ENCODE measurements around the gene TMEM14A.
"Not testable (repeated sequence)": the region's sequence is repeated elsewhere in the genome, so short reads cannot be mapped to it uniquely, and the experiment has no call there.

Gene TMEM14A

DNA sequence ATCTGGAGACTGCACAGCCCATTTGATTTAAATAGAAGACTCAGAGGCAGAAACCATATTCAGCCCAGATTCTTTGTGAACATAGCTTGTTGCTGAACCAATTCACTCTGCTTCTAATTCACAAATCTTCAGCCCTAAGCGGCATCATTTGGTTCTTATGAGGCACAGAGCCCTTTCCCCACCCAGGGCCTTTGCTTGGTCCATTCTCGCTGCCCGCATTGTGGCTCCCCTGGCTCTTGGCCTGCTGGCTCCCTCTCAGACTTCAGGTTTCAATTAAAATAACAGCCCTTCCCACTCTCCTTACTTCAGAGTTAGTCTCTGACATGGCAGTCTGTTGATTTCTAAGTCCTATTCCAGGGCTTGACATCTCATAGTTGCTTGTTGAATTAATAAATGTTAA lies 9.4 kb upstream of the TMEM14A start:
- no peak for DNase-seq

DNA sequence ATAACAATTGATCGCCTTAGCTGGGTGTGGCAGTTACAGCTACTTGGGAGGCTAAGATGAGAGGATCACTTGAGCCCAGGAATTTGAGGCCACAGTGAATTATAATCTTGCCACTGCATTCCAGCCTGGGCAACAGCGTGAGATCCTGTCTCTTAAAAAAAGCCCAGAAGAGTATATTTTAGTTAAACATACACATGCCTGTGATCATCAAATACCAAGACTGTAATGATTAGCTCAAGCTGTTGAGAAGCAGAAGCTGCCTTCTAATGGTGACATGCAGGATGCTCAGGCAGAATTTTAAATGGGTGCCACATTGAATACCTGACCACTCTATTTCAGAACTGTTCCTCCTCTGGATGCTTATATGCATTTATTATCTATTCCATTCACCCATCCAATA lies 8.9 kb upstream of the TMEM14A start:
- DNase-seq, result no peak

DNA sequence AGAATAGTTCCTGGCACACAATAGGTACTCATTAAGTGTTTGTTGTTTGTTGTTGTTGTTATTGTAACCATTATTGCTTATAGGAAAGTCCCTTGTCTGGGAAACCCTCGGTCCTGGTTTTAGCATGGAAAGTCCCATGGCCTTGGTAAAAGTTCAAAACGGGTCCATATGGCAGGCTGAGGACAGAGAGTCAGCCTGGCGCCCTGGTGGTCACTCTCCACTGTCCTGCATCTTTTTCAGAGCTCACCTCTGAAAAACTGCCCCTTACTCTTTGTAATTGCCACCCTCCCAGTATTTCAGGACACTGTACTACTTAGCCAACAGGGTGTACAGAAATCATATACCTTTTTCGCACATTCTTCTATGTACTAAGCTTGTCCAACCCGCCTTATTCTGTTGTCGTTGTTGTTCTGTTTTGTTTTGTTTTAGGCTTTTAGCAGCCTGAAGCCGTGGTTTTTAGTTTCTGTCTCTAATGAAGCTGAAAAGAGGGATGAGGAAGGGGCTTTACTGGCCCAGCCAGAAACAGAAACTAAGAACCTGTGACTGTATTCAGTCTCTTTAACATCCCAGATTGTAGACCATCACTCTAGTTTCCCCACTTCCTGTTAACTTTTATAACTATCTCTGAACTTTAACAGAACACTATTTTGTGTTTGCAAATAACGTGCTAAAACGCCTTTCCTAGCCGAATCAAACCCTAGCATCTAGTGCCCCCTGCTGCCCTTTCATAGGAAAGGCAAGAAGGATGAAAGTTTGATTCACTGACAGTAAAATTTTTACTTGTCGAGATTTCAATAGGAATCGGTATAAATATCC lies 7.6 kb upstream of the TMEM14A start:
- peak; percentile 59 for DNase-seq

DNA sequence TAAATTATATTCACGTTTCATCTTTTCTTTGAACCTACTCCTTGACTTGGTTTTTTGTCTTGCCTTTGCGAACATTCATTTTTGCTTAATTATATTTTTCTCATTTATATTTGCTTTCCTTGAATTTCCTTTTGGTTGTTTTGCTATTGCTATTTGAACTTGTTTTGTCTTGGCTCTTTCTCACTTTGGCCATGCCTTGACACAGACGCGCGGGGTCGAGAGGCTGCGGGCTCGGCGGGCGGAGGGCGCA lies 7.1 kb upstream of the TMEM14A start:
- no peak for DNase-seq

DNA sequence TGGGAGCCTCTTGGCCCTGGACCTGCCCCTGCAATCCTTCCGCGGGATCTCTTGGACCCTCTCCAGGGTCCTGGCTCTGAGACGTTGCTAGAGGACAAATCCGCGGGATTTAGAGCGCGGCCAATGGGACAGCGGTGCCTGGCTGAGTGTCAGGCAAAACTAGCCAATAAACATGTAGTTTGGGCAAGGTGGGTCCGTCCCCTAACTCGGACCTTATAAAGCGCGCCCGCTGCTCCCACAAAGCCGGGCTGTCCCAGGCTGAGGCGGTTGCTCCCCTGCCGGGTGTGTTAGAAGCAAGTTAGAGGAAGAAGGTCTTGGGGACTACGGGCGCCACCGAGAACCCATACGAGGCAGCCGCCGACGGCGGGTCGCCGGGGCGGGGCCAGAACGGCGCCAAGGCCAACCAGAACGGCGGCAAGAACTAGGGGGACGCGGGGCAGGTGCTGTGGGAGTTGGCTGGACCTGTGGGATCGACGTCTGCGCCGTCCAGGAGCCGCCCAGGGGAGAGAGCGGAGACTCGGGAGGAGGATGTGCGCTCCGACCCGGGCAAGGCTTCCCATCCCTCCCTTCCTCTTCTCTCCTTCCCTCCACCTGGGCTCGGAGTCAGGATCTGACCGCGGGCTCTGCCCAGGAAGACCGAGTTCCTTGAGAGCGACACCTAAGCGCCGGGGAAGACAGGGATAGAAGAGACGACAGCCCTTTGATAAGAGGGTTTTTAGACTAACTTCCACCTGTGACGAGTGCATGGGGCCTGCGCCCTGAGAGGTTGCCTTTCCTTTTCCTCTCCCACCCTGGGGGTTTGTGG lies 6.5 kb upstream of the TMEM14A start:
- peak; percentile 36 for DNase-seq

DNA sequence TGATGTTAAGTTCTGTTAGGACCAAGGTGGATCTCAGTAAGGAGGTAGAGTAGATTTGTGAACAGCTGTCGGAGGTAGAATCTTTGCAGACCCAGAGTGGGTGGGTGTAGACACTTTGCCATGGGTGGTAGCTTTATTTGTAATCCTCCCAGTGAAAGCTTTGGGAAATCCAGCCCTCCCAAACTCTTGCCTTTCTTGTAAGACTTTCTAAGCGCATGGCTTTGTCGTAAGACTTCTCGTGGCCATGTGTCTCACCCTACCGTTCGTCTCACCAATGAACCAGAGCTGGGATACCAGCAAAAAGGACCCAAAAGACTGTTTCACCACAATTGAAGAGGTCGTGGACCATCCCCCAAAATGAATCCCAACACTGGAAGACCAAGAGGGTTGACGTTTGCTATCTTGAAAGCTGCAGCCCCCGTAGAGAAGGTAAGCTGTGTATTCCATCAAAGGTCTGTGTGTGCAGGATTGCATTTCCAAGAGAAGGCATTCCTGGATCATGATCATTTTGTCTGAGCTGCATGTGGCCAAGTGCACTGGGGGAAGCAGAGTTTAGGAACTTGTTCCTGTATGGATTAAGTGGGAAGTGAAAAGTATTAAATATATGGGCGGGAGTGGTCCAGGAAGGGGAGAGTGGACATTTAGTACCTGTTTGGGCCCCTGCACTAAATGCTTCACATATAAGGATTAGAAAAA lies 5.8 kb upstream of the TMEM14A start:
- no peak for DNase-seq

DNA sequence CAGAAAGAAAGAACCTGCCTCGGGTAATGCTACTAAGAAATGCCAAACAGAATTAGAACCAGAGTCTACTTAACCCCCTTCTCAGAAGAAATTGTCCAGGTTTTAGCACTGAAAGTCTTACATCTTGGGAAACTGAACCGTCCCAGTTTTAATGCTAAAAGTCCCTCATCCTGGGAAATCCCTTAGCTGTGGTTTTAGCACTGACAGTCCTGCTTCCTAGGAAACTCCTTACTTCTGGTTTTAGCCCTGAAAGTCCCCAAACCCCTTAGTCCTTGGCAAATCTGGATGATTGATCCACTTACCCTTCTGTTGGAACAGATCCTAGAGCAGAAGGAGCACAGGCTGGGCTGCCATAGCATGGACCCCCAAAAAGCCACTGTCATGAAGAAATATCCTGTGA lies 4.8 kb upstream of the TMEM14A start:
- no peak for DNase-seq

DNA sequence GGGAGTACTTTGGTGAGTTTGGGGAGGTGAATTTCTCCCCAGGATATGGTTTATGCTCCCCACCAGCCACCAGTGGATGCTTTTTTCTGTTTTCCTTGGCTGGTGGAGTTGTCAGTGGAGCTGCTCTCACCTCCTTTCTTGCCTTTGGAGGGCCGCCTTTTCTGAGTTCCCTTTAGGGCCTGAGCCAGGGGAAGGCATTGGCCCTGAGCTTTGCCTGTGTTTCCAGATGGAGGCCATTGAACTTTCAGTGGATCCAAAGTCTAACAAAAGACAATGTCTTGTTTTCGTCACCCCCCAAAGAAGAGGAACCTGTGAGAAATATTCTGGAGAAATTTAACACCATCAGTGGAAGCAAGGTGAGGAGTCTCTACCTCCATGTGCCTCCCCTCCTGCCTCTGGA lies 4.4 kb upstream of the TMEM14A start:
- no peak for DNase-seq

DNA sequence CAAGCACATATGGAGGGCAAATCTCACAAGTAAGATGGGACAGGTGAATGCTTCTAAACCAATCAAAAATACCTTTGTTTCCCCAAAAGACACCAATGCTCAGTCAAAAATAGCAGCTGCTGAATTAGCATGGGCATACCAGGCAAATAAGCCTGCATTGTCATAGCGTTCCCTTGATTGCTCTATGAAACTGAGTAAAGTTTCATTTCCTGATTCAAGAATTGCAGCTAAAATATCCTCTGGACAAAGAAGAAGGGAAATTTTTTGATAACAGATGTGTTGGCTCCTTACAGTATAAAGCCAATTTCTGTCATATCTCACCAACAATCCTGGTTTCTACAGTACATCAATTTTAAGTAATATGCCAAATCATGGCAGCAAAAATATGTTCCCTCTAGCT lies 3.3 kb upstream of the TMEM14A start:
- DNase-seq, result no peak

DNA sequence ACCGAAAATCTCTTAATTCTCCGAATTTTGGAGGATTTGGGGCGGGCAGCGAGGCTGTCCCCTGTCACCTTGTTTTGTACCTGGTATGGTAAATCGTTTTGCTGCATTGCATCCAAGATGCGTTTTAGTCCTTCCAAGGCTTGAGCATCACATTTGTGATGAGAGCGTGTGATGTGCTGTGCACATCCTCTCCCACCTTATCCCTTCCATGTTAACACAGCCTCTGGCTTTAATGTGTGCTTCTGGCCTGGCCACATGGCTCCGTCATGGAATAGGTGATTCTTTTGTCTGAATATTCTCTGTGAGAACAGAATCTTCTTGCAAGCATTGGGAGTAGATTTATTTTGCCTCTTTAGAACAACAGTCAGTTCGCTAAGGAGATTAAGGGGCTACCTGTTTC lies 763 bp downstream of the TMEM14A start:
- DNase-seq, result no peak

DNA sequence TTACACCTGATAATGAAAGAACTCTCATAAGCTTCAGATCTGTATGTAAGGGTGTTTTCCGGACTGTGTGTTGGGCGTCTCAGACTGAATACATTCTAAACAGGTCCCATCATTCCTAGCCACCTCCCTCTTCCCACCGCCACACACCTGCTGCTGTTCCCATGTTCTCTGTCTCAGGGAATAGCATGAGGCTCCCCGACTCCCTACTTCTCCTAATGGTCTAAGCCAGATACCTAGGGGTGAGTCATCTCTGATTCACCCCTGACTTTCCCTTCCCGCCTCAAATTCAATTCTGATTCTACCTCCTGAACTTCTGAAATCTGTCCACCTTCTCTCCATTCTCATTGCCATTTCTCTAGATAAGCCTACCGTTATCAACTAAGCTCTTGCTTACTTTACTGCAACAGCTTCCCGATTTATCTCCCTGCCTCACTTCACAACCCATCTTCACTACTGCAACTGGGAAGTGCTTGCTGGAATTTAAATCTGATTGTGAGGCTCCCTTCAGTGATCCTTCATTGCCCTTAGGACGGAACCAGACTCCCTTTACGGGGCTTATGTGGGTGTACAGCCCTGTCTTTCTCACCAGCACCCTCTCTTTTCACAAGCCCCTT lies 1.6 kb downstream of the TMEM14A start:
- no peak for DNase-seq

DNA sequence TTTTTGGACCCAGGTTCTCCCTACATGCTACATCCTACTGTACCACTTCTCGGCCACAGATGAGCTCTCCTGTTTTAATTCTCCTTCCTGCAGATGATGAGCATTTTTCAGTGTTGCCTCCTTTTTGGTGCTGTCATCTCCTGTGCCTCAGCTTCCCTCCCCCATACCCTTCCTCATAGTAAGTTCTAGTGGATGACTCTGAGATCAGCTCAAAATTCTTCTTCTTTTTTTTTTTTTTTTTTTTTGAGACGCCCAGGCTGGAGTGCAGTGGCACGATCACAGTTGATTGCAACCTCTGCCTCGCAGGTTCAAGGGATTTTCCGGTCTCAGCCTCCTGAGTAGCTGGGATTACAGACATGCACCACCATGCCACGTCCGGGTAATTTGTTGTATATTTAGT lies 3.8 kb downstream of the TMEM14A start:
- DNase-seq, result no peak

DNA sequence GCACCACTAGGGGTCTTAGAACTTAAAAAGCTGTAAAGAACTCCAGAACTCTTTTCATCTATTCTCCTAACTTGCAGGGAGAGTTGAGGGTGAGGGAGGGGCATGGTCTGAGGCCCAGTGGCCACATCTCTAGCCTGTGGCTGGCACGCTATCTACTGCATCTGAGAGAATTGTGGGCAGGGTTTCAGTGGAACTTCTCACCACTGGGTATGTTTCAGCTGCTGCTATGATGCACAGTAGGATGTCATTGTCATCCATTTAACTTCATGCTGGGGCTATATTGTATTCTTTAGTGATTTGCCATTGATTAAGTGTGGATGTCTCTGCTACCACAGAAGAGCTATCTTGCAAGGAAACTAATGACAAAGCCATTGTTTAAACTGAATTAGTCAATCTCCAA lies 4.5 kb downstream of the TMEM14A start:
- DNase-seq, result no peak

DNA sequence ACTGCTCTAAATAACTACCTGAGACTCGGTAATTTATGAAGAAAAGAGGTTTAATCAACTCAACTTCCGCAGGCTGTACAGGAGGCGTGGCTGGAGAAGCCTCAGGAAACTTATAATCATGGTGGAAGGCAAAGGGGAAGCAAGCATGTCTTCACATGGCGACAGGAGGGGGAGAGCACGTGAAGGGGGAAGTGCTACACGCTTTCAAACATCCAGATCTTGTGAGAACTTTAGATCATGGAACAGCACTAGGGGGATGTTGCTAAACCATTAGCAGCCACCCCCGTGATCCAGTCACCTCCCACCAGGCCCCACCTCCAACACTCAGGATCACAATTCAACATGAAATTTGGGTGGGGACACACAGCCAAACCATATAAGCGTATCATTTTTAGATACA lies 5.7 kb downstream of the TMEM14A start:
- DNase-seq, result not testable (repeated sequence)

DNA sequence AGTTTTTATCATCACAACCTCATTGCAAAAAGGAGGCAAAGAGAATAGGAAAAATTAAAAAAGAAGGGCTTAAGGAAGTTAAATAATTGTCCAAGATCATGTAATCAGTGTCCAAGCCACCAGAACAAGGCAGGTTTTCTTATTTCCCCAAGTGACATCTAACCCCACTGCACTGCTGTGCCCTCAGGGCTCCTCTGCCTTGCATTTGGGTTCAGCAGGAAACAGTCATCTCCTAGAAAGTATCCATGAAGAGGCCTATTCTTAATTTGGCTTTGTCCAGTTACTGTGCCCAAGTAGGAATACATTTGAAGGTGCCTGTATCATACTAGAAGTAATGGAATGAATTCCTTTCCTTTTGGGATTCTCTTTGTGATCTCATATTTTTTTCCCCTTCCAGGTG lies 10.5 kb downstream of the TMEM14A start:
- no peak for DNase-seq

DNA sequence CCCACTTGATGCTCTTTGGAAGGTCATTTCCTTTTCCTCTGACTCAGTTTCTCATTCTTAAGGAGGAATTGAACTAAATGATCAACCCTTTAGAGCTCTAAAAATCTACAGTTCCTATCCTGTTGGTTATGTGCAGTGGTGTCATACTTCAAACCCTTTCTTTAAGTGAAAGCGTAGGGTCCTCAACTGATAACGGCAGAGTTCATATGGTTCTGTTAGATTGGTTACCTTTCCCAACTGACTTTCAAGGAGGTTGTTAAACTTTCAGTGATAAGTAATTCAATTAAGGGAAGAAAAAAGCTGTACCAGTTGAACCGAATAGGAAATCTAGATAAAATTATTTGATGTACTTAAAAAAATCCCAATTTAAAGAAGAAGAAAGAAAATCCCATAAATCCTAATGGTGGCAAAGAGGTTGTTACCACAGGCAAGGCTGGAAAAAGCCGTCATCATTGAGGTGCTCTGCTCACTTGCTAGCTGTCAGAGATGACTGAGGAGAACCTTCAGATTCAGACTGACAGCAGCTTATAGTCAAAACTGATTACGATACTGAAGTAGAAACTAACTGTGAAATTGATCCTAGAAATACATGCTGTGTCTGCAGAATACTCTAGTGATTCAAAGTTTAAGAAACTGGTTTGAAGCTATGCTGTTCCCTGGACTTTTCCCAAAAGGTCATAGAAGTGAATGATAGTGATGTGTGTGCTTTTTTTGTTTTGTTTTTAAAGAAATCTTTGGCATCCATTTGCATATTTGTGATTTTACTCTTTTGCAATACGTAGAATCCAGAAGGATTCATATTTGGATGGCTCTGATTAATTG lies 16.2 kb downstream of the TMEM14A start:
- DNase-seq, result no peak

DNA sequence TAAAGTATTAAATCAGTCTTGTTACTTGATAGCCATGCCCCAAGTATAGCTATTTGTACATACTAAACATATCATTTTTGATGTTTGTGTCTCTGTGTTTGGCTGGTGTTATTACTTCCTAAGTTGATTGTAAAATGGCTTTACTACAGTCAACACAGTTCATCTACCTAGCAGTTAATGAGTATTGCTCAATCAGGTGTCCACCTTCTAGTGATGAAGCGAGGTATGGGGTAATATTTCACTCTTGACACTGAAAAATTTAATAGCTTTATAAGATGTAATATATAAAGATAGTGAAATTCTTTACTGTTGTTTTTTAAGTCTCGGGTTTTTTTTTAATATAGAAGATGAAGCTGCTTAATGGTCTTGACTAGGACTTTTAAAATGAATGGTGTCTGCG lies 18.9 kb downstream of the TMEM14A start:
- no peak for DNase-seq

DNA sequence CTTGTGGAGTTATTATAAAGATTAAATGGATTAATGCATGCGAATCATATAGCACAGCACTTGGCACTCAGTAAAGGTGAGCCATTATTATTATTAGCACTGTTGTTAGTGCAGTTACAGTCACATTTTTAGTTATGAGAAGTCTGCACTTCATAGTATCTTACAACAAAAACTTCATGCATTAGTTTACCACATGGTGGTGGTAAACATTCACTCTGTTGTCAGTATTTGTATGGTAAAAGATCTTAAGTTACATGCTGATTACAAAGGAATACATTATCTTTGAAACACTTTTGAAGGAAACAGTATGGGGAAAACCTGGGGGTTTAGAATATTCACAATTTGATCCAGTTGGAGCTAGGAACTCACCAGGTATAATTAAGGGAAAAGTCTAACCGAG lies 20.8 kb downstream of the TMEM14A start:
- no peak for DNase-seq

DNA sequence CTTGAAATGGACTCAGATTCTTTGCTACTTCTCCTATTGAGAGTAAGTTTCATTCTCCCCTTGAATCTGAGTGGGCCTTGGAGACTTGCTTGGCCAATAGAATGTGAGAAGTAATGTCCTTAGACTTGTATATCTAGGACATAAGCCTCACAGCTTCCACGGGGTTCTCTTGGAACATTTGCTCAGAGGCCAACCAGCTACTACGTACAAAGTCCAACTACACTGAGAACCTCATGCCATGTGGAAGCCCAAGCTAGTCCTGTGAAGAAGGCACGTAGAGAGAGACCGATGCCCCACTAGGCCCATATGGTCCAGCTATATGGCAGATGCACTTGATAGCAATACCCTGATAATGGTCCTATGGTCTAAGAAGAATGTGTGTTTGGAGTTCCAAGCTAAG lies 22.9 kb downstream of the TMEM14A start:
- DNase-seq, result no peak

DNA sequence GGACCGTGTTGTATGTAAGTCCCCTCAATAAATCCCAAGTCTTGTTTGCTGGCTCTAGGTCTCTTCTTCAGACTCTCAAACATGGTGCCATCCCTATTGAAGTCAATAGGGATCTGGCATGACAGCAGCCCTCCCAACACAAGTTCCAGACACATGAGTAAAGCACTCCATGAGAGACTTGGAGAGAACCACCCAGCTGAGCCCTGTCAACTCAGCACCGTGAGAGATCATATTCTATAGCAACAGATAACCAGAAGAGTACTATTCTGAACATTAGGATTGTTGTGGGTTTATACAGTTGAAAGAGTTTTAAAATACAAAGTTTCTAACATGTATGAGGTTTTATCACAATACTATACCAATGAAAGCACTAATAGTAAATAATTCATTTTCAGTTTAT lies 23.5 kb downstream of the TMEM14A start:
- DNase-seq, result no peak

DNA sequence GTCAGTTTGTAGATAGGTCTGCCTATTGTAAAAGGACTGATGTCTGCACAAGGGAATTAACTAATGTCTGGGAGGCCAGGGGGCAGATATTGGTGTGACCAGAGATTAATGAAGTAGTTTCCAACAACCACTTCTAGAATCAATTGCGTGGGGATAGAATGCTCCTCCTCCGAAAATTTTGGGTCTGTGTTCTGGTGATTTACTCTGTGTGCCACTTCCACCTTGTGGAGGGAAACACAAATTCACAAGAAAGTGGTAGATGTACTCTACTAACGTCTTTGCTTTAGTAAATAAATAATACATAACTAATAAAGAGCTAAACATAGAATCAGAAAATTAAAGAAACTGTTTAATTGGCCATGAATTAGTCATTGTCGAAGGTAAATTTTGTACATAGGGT lies 25.5 kb downstream of the TMEM14A start:
- no peak for DNase-seq

DNA sequence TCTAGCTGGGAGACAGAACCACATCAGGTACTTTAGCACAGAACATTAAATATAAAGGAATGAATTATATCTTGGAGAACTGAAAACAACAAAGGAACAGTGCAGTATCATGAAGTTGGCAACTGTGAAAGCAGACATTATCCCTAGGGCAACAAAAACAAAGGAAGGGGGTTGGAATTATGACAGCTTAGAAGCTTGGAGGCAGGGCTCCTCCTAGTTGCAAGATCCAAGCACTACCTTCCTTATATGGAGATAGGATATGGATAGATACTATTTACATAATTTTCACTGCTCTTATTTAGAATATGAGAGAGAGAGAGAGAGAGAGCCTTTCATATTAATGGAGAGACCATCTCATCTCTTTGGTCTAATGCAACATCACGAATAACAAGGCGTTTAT lies 27.0 kb downstream of the TMEM14A start:
- DNase-seq, result no peak

DNA sequence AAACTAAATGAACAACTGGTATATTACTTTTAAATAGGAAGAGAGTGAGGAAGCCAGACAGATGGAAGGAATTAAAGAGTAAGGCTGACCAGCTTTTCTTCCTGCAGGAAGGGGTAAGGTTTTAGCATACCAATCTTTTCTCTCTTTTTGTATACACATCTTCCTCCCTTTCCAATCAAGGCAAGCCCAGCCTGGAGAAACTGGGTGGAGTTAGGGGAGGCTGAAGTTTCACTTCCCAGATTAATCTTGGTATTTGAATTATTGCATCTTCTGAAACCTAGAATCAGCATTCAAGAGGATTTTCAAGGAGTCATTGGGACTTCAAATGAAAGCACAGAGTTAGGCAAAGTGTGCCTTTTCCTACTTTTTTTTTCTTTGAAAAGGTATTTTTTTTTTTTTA lies 33.1 kb downstream of the TMEM14A start:
- DNase-seq, result no peak

All from activated CD8-positive, alpha-beta memory T cell treated with anti-CD3 and anti-CD28 coated beads, Interleukin-2, amount 50 U/mL, for 4 hours (primary cell).